ENCODE results near the gene PDXDC1. TPM values are rescaled to one million over a fixed set of nuclear protein-coding genes. Genes with fewer than 3 reads are reported as not detected.
"Not testable (repeated sequence)": the region's sequence is repeated elsewhere in the genome, so short reads cannot be mapped to it uniquely, and the experiment has no call there.

The PDXDC1 gene
- total and polyA plus RNA-seq, 8 donors, result 51.5 to 82.8 (median 72.8) TPM

DNA sequence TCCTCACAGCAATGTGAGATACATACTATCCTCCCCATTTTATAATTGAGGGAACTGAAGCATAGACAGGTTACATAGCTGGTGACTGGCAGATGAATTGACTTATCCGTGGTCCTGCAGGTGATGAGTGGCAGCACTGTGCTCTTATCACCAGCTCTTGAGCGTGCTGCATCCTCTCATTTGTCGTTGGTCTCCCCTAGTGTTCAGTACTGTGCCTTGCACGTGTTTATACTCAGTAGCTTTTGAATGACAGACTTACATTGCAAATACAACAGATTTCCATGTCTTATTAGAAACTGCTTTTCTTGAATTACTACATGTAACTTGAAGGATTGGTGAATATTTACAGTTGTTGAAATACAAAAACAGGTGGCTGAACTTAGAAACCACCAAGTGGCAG lies 47.4 kb downstream of the PDXDC1 start:
- FAIRE-seq; H3K9me3 ChIP-seq; intact Hi-C loops (cut with DNase I); H3K27me3 ChIP-seq; H3K4me1 ChIP-seq; H3K27ac ChIP-seq; DNase-seq; H3K4me3 ChIP-seq: not testable (repeated sequence)
- WGBS, 2 donors, result 13 to 17% methylated on average over 4 of the region's 4 CpGs
- peaks cover 3 to 43% (median 28%) of the 10 kb centered on the region in 3 donors for H3K36me3 ChIP-seq
- ATAC-seq, result peak; percentile 42 to 72 (median 52)
- peak in 2 of 4 donors; percentile 10 to 21 for TF ChIP-seq CTCF (IDR thresholded peaks at IDR 0.05)

GRCh38 chr16:15023381-15024077 lies 48.7 kb downstream of the PDXDC1 start:
- FAIRE-seq; H3K27me3 ChIP-seq; H3K9me3 ChIP-seq; H3K4me1 ChIP-seq; H3K4me3 ChIP-seq; intact Hi-C loops (cut with DNase I); DNase-seq; H3K27ac ChIP-seq: not testable (repeated sequence)
- ATAC-seq, result peak in 2 of 4 donors; percentile 7 to 15
- peaks cover 3 to 36% (median 26%) of the 10 kb centered on the region in 3 donors for H3K36me3 ChIP-seq
- 91 to 93% methylated on average over 13 of the region's 13 CpGs for WGBS, 2 donors

- DNase-seq; FAIRE-seq; H3K27me3 ChIP-seq; H3K4me3 ChIP-seq; H3K9me3 ChIP-seq; ATAC-seq; intact Hi-C loops (cut with DNase I); H3K4me1 ChIP-seq; H3K27ac ChIP-seq: not testable (repeated sequence)
- 83 to 100% methylated on average over 1 of the region's 1 CpG for WGBS, 2 donors
- H3K36me3 ChIP-seq, result peaks cover 3 to 39% (median 24%) of the 10 kb centered on the region in 3 donors
These were observed 50.0 kb downstream of the PDXDC1 start for GRCh38 chr16:15024858-15025199.

GRCh38 chr16:15025234-15025951 lies 50.6 kb downstream of the PDXDC1 start:
- DNase-seq; intact Hi-C loops (cut with DNase I); H3K27ac ChIP-seq; H3K27me3 ChIP-seq; FAIRE-seq; H3K4me3 ChIP-seq; H3K4me1 ChIP-seq; H3K9me3 ChIP-seq: not testable (repeated sequence)
- WGBS, 2 donors, result 85 to 87% methylated on average over 14 of the region's 14 CpGs
- ATAC-seq, result peak in 3 of 4 donors; percentile 16 to 44 (median 16)
- H3K36me3 ChIP-seq, result peaks cover 3 to 37% (median 20%) of the 10 kb centered on the region in 3 donors

GRCh38 chr16:15027051-15027450 lies 52.2 kb downstream of the PDXDC1 start:
- H3K36me3 ChIP-seq, result peaks cover 3 to 47% (median 30%) of the 10 kb centered on the region in 3 donors
- 82 to 88% methylated on average over 6 to 7 of the region's 8 CpGs for WGBS, 2 donors
- H3K4me3 ChIP-seq; H3K27ac ChIP-seq; H3K9me3 ChIP-seq; H3K4me1 ChIP-seq; FAIRE-seq; H3K27me3 ChIP-seq; DNase-seq; intact Hi-C loops (cut with DNase I); ATAC-seq: not testable (repeated sequence)

GRCh38 chr16:15027503-15028344 lies 52.9 kb downstream of the PDXDC1 start:
- H3K4me1 ChIP-seq; DNase-seq; H3K4me3 ChIP-seq; FAIRE-seq; H3K27me3 ChIP-seq; H3K27ac ChIP-seq; H3K9me3 ChIP-seq; intact Hi-C loops (cut with DNase I): not testable (repeated sequence)
- peak in 1 of 4 donors; percentile 8 for ATAC-seq
- WGBS, 2 donors, result 86% methylated on average over 29 of the region's 29 CpGs
- H3K36me3 ChIP-seq, result peaks cover 3 to 52% (median 33%) of the 10 kb centered on the region in 3 donors

- H3K4me3 ChIP-seq; H3K27ac ChIP-seq; FAIRE-seq; DNase-seq; ATAC-seq; intact Hi-C loops (cut with DNase I); H3K4me1 ChIP-seq; H3K27me3 ChIP-seq; H3K9me3 ChIP-seq: not testable (repeated sequence)
- peaks cover under 1 to 52% (median 36%) of the 10 kb centered on the region in 3 donors for H3K36me3 ChIP-seq
- 87 to 88% methylated on average over 6 of the region's 6 CpGs for WGBS, 2 donors
These were observed 53.5 kb downstream of the PDXDC1 start for GRCh38 chr16:15028345-15028715.

- H3K27ac ChIP-seq; H3K27me3 ChIP-seq; H3K4me3 ChIP-seq; H3K4me1 ChIP-seq; H3K9me3 ChIP-seq; intact Hi-C loops (cut with DNase I); FAIRE-seq: not testable (repeated sequence)
- DNase-seq, result peak in 1 of 6 donors; percentile 72
- 87 to 90% methylated on average over 26 to 27 of the region's 27 CpGs for WGBS, 2 donors
- H3K36me3 ChIP-seq, result peaks cover 3 to 55% (median 33%) of the 10 kb centered on the region in 3 donors
- peak; percentile 9 to 20 (median 16) for ATAC-seq
These were observed 54.2 kb downstream of the PDXDC1 start for GRCh38 chr16:15028801-15029698.

- WGBS, 2 donors, result 86 to 90% methylated on average over 6 of the region's 6 CpGs
- H3K27me3 ChIP-seq; H3K27ac ChIP-seq; H3K4me1 ChIP-seq; DNase-seq; H3K9me3 ChIP-seq; intact Hi-C loops (cut with DNase I); H3K4me3 ChIP-seq; FAIRE-seq: not testable (repeated sequence)
- peak in 3 of 4 donors; percentile 6 to 25 (median 12) for ATAC-seq
- H3K36me3 ChIP-seq, result peaks cover 4 to 58% (median 37%) of the 10 kb centered on the region in 3 donors
These were observed 54.9 kb downstream of the PDXDC1 start for GRCh38 chr16:15029749-15030148.
